Caco-2 (cell line): ENCODE data around the gene RNLS. TPM values are rescaled to one million over a fixed set of nuclear protein-coding genes. Genes with fewer than 3 reads are reported as not detected.

Experiments used
- BruUV-seq: library from RNA; stranded (reverse); fragments of 400-500 nt; replicated peaks from 2 replicates; lab custom pipeline; 2021; lab: Mats Ljungman, UMichigan
- CTCF ChIA-PET: fragments of 300-600 bp; sonication (Branson Sonifier 250); formaldehyde crosslinking; loops from one replicate; lab custom pipeline; 2022; ENCODE audit warnings: antibody characterized with exemption; lab: Charles Lee
- POLR2A ChIA-PET: fragments of 300-600 bp; sonication (Branson Sonifier 250); formaldehyde crosslinking; loops from one replicate; lab custom pipeline; 2022; ENCODE audit warnings: antibody characterized with exemption; lab: Charles Lee
- DNase-seq, 2 experiments: peaks; one replicate each; pipeline versions ENCODE4 v3.0.0 to v3.0.0-alpha.2; 2020 to 2022
- H3K27me3 ChIP-seq: replicated peaks from 2 replicates; pipeline ENCODE4 v1.6.0; 2011; ENCODE audit warnings: low read length; ENCODE audit not compliant: control insufficient read depth, insufficient read depth
- H3K36me3 ChIP-seq: 2 replicates; pipeline ENCODE4 v1.5.1; 2011; ENCODE audit warnings: low read length; ENCODE audit not compliant: control insufficient read depth, insufficient read depth
- H3K4me1 ChIP-seq: fragments of 250-450 bp; sonication (Bioruptor Pico); 2 replicates; pipeline ENCODE4 v1.5.1; 2020; ENCODE audit warnings: mild to moderate bottlenecking
- H3K4me3 ChIP-seq: 2 replicates; pipeline ENCODE4 v1.5.1; 2011; ENCODE audit warnings: low read depth, mild to moderate bottlenecking, control low read depth, low read length
- H3K9me3 ChIP-seq: fragments of 250-450 bp; sonication (Bioruptor Pico); 2 replicates; pipeline ENCODE4 v1.5.1; 2020; ENCODE audit warnings: mild to moderate bottlenecking, moderate library complexity
- H3K27ac Mint-ChIP-seq: one replicate; pipeline ENCODE4 v1.8.0; 2022; ENCODE audit warnings: mixed read lengths; ENCODE audit not compliant: unreplicated experiment
- H3K27me3 Mint-ChIP-seq: one replicate; pipeline ENCODE4 v1.8.0; 2022; ENCODE audit warnings: mixed read lengths; ENCODE audit not compliant: insufficient read depth, unreplicated experiment
- H3K36me3 Mint-ChIP-seq: one replicate; pipeline ENCODE4 v1.8.0; 2022; ENCODE audit warnings: mild to moderate bottlenecking, mixed read lengths; ENCODE audit not compliant: insufficient read depth, unreplicated experiment
- H3K4me1 Mint-ChIP-seq: one replicate; pipeline ENCODE4 v1.8.0; 2022; ENCODE audit warnings: low read depth, mixed read lengths; ENCODE audit not compliant: unreplicated experiment
- H3K4me3 Mint-ChIP-seq: one replicate; pipeline ENCODE4 v1.8.0; 2022; ENCODE audit warnings: mild to moderate bottlenecking, moderate library complexity, mixed read lengths; ENCODE audit not compliant: unreplicated experiment
- H3K9me3 Mint-ChIP-seq: one replicate; pipeline ENCODE4 v1.8.0; 2022; ENCODE audit warnings: mixed read lengths; ENCODE audit not compliant: unreplicated experiment
- CTCF ChIP-seq, 2 experiments: fragments of 200-600 bp in 1 of 2; IDR thresholded peaks; 1 replicate in 1 of 2; 2 replicates in 1 of 2; pipeline versions ENCODE4 v1.5.1 to v1.8.0; 2011 to 2022; ENCODE audit warnings: antibody characterized with exemption in 1 of 2, control low read depth in 1 of 2, inconsistent platforms in 1 of 2, low read depth in 1 of 2, low read length in 1 of 2, mild to moderate bottlenecking in 1 of 2, moderate library complexity in 1 of 2; ENCODE audit not compliant: insufficient read depth in 1 of 2, severe bottlenecking in 1 of 2, unreplicated experiment in 1 of 2
- intact Hi-C: fragments of 100-400 bp; cut with micrococcal nuclease; formaldehyde crosslinking; loops from one replicate; pipeline ENCODE4 v1.10.0; 2022; ENCODE audit not compliant: unreplicated experiment
- total RNA-seq: library from RNA; stranded (reverse); gene quantifications from 2 replicates; pipeline ENCODE4 v1.2.3, GENCODE V29; 2022

RNLS gene
- total RNA-seq, 1 experiment from 2014 or later = 5.7 TPM

DNA sequence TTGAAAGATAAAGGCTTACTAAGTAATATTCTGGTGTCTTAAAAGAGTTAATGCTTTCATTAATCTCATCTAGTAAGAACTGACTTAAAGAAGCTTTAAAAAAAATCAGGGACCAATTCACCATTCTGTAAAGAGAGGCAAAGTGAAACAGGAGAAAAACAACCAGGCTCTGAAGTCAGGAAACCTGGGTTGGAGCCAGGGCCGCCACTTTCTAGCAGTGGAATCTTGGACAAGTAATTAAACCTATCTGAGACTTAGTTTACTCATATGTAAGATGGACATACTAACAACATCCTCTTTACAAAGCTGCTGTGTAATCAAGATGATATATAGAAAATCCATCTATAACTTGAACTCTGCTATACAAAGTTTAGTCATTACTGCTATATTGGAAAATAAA lies 154.1 kb downstream of the RNLS start:
- no peak for TF ChIP-seq CTCF (IDR thresholded peaks at IDR 0.05; ENCODE audit: insufficient read depth in 1 of 2, low read depth in 1 of 2, low read length in 1 of 2, severe bottlenecking in 1 of 2, unreplicated experiment in 1 of 2)
- Histone ChIP-seq H3K4me3 (no peak overlapping the region), H3K27me3 (no peaks in the 10 kb centered on the region), H3K9me3 (no peaks in the 10 kb centered on the region), H3K4me1 (no peaks in the 10 kb centered on the region), H3K36me3 (no peaks in the 10 kb centered on the region)
- Mint-ChIP-seq H3K27me3 (peaks cover 9% of the 10 kb centered on the region), H3K27ac (no peak overlapping the region), H3K4me1 (no peaks in the 10 kb centered on the region), H3K9me3 (no peaks in the 10 kb centered on the region), H3K4me3 (no peak overlapping the region), H3K36me3 (no peaks in the 10 kb centered on the region)
- ChIA-PET POLR2A (no interaction called here), CTCF (no interaction called here)
- no TSS peak for BruUV-seq
- intact Hi-C loops = no loop called here
- DNase-seq = no peak

DNA sequence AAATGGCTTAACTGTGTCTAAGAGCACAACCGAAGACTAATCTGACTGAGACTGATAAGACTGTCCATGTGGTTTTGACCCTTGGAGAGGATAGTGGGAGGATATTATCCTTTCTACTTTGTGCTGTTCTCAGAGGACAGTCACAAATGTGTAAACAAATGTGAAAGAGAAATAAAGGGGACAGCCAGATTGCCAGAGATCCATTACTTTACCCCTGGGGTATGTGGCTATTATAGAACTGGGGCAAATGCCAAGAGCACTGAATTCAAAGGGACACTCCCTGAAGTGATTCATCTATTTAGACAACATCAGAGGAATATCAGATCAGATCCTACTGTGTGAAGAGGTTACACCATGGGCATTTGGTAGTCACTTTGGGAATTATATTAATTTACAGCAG lies 154.7 kb downstream of the RNLS start:
- intact Hi-C loops = no loop called here
- H3K27ac Mint-ChIP-seq = no peak overlapping the region
- no peak overlapping the region for H3K4me3 ChIP-seq
- CTCF ChIA-PET = no interaction called here
- H3K27me3 ChIP-seq = no peaks in the 10 kb centered on the region
- no peaks in the 10 kb centered on the region for H3K36me3 Mint-ChIP-seq
- H3K4me1 Mint-ChIP-seq = no peaks in the 10 kb centered on the region
- POLR2A ChIA-PET = no interaction called here
- H3K9me3 ChIP-seq = no peaks in the 10 kb centered on the region
- no peaks in the 10 kb centered on the region for H3K9me3 Mint-ChIP-seq
- H3K4me3 Mint-ChIP-seq = no peak overlapping the region
- no peak for TF ChIP-seq CTCF (IDR thresholded peaks at IDR 0.05; ENCODE audit: insufficient read depth in 1 of 2, low read depth in 1 of 2, low read length in 1 of 2, severe bottlenecking in 1 of 2, unreplicated experiment in 1 of 2)
- H3K4me1 ChIP-seq = no peaks in the 10 kb centered on the region
- BruUV-seq = no TSS peak
- no peaks in the 10 kb centered on the region for H3K36me3 ChIP-seq
- H3K27me3 Mint-ChIP-seq = peaks cover 9% of the 10 kb centered on the region
- DNase-seq = no peak

- no peak overlapping the region for H3K27ac Mint-ChIP-seq
- Histone ChIP-seq H3K27me3 (no peaks in the 10 kb centered on the region), H3K9me3 (no peaks in the 10 kb centered on the region), H3K4me1 (no peaks in the 10 kb centered on the region), H3K36me3 (no peaks in the 10 kb centered on the region), H3K4me3 (no peak overlapping the region)
- no TSS peak for BruUV-seq
- TF ChIP-seq CTCF (IDR thresholded peaks at IDR 0.05; ENCODE audit: insufficient read depth in 1 of 2, low read depth in 1 of 2, low read length in 1 of 2, severe bottlenecking in 1 of 2, unreplicated experiment in 1 of 2) = no peak
- no peaks in the 10 kb centered on the region for H3K36me3 Mint-ChIP-seq
- peaks cover 6% of the 10 kb centered on the region for H3K27me3 Mint-ChIP-seq
- ChIA-PET CTCF (interaction anchor here (0.6 kb wide), 1 partner anchor 37 kb away, joined by 3 read pairs; no protein-coding TSS in a partner anchor), POLR2A (no interaction called here)
- no peak for DNase-seq
- intact Hi-C loops = no loop called here
- no peaks in the 10 kb centered on the region for H3K4me1 Mint-ChIP-seq
- H3K9me3 Mint-ChIP-seq = no peaks in the 10 kb centered on the region
- no peak overlapping the region for H3K4me3 Mint-ChIP-seq
Observed at GRCh38 chr10:88427024-88427423, 156.1 kb downstream of the RNLS start.
